ENCODE results near the gene ZNF658. TPM values are rescaled to one million over a fixed set of nuclear protein-coding genes. Genes with fewer than 3 reads are reported as not detected.

Gene ZNF658
- total RNA-seq, 1 experiment from 2014 or later, result 8.0 TPM

Small RNA genes within 50 kb of the gene (small RNA-seq; reads per million reads assigned to genes)
- 0 reads per million in 2 experiments for gene AL353770.2

Other genes starting within 250 kb of the ZNF658 start
- not detected in 2 replicates for gene SPATA31A3, start 91.8 kb downstream of the ZNF658 start, total RNA-seq (2014; rRNA removed; shearing (Covaris generic))